A673 (cell line): Measurements from ENCODE around the gene TOGARAM1. TPM values are rescaled to one million over a fixed set of nuclear protein-coding genes. Genes with fewer than 3 reads are reported as not detected.
"Not testable (repeated sequence)": the region's sequence is repeated elsewhere in the genome, so short reads cannot be mapped to it uniquely, and the experiment has no call there.

Experiments used
- BruUV-seq: library from RNA; stranded (reverse); fragments of 400-500 nt; replicated peaks from 2 replicates; lab custom pipeline; 2021; lab: Mats Ljungman, UMichigan
- CTCF ChIA-PET: fragments of 300-600 bp; sonication (Branson Sonifier 250); formaldehyde crosslinking; loops from one replicate; lab custom pipeline; 2022; ENCODE audit warnings: antibody characterized with exemption; lab: Charles Lee
- POLR2A ChIA-PET: fragments of 300-600 bp; sonication (Branson Sonifier 250); formaldehyde crosslinking; loops from one replicate; lab custom pipeline; 2022; ENCODE audit warnings: antibody characterized with exemption; ENCODE audit not compliant: low non-redundant PET; lab: Charles Lee
- DNase-seq: peaks from one replicate; pipeline ENCODE4 v3.0.0-alpha.2; 2015; ENCODE audit warnings: low spot score
- H3K27ac ChIP-seq: fragments of 200-600 bp; sonication (generic); 2 replicates; pipeline ENCODE4 v1.5.1; 2016; ENCODE audit warnings: mixed run types, low read depth, mild to moderate bottlenecking, mixed read lengths, antibody characterized with exemption, low read length; ENCODE audit not compliant: poor library complexity, severe bottlenecking
- H3K27me3 ChIP-seq: fragments of 200-600 bp; sonication (generic); replicated peaks from 2 replicates; pipeline ENCODE4 v1.6.1; 2017; ENCODE audit warnings: mixed run types, low read depth, mild to moderate bottlenecking, mixed read lengths, antibody characterized with exemption, low read length; ENCODE audit not compliant: insufficient read depth, poor library complexity
- H3K36me3 ChIP-seq: fragments of 200-600 bp; sonication (generic); 2 replicates; pipeline ENCODE4 v1.6.1; 2016; ENCODE audit warnings: mixed run types, mild to moderate bottlenecking, mixed read lengths, antibody characterized with exemption, low read length; ENCODE audit not compliant: insufficient read depth, poor library complexity, severe bottlenecking
- H3K4me1 ChIP-seq: fragments of 200-600 bp; sonication (generic); 2 replicates; pipeline ENCODE4 v1.6.1; 2017; ENCODE audit warnings: mixed run types, mild to moderate bottlenecking, mixed read lengths, antibody characterized with exemption, low read length; ENCODE audit not compliant: insufficient read depth, poor library complexity, severe bottlenecking
- H3K4me3 ChIP-seq: fragments of 200-600 bp; sonication (generic); 2 replicates; pipeline ENCODE4 v1.5.1; 2016; ENCODE audit warnings: low read depth, mixed run types, mild to moderate bottlenecking, mixed read lengths, low read length; ENCODE audit not compliant: poor library complexity, severe bottlenecking
- H3K9me3 ChIP-seq: fragments of 200-600 bp; sonication (generic); 2 replicates; pipeline ENCODE4 v1.6.1; 2016; ENCODE audit warnings: mixed run types, low read depth, mild to moderate bottlenecking, mixed read lengths, antibody characterized with exemption, low read length; ENCODE audit not compliant: poor library complexity, severe bottlenecking
- CTCF ChIP-seq: fragments of 300-800, 200-600 bp; sonication (generic); conservative IDR thresholded peaks from 2 replicates; pipeline ENCODE4 v1.5.1; 2017; ENCODE audit warnings: low read depth, mild to moderate bottlenecking, antibody characterized with exemption, low read length, moderate library complexity, mixed read lengths
- EZH2 ChIP-seq: fragments of 200-600 bp; sonication (generic); IDR thresholded peaks from 2 replicates; pipeline ENCODE4 v1.6.1; 2017; ENCODE audit warnings: borderline replicate concordance, low read depth, mild to moderate bottlenecking, mixed read lengths, antibody characterized with exemption, low read length; ENCODE audit not compliant: poor library complexity, severe bottlenecking
- intact Hi-C: fragments of 100-400 bp; cut with micrococcal nuclease; formaldehyde crosslinking; loops from one replicate; pipeline ENCODE4 v1.10.0; 2022; ENCODE audit not compliant: unreplicated experiment
- total RNA-seq: library from RNA; stranded (reverse); gene quantifications from 2 replicates; pipeline ENCODE4 v1.2.3, GENCODE V29; 2021

TOGARAM1 gene
- total RNA-seq, 1 experiment from 2014 or later = 18.5 TPM

GRCh38 chr14:45078323-45078722 lies 116.3 kb downstream of the TOGARAM1 start:
- TF ChIP-seq EZH2 (no peak), CTCF (no peak)
- DNase-seq = no peak
- Histone ChIP-seq H3K4me3 (no peak overlapping the region), H3K4me1 (no peaks in the 10 kb centered on the region), H3K27me3 (no peaks in the 10 kb centered on the region), H3K36me3 (no peaks in the 10 kb centered on the region), H3K27ac (no peak overlapping the region), H3K9me3 (no peaks in the 10 kb centered on the region)
- CTCF ChIA-PET = no interaction called here
- intact Hi-C loops = no loop called here
- no TSS peak for BruUV-seq
- POLR2A ChIA-PET = no interaction called here

GRCh38 chr14:45080416-45080968 lies 118.5 kb downstream of the TOGARAM1 start:
- not testable (repeated sequence) for DNase-seq

GRCh38 chr14:45081096-45081495 lies 119.1 kb downstream of the TOGARAM1 start:
- H3K27ac ChIP-seq, H3K36me3 ChIP-seq, BruUV-seq, CTCF ChIA-PET, H3K27me3 ChIP-seq, H3K4me1 ChIP-seq, H3K9me3 ChIP-seq, DNase-seq, POLR2A ChIA-PET, H3K4me3 ChIP-seq: not testable (repeated sequence)
- intact Hi-C loops = loop anchor here (5.0 kb wide), 1 partner anchor 119 kb away; the partner anchor contains the start of genes KLHL28 and TOGARAM1

More at GRCh38 chr14:45080416-45080968, 118.5 kb downstream of the TOGARAM1 start:
- H3K36me3 ChIP-seq, POLR2A ChIA-PET, H3K27me3 ChIP-seq, H3K27ac ChIP-seq, CTCF ChIA-PET, BruUV-seq, H3K4me3 ChIP-seq, H3K9me3 ChIP-seq, H3K4me1 ChIP-seq: not testable (repeated sequence)
- intact Hi-C loops = loop anchor here (5.0 kb wide), 1 partner anchor 118 kb away; the partner anchor contains the start of genes KLHL28 and TOGARAM1

GRCh38 chr14:45082420-45082819 lies 120.4 kb downstream of the TOGARAM1 start:
- Histone ChIP-seq H3K27ac (no peak overlapping the region), H3K27me3 (no peaks in the 10 kb centered on the region), H3K4me3 (no peak overlapping the region), H3K4me1 (peaks cover 14% of the 10 kb centered on the region), H3K36me3 (no peaks in the 10 kb centered on the region), H3K9me3 (no peaks in the 10 kb centered on the region)
- ChIA-PET CTCF (no interaction called here), POLR2A (no interaction called here)
- DNase-seq = no peak
- no TSS peak for BruUV-seq
- intact Hi-C loops = loop anchor here (5.0 kb wide), 1 partner anchor 120 kb away; the partner anchor contains the start of genes KLHL28 and TOGARAM1
- TF ChIP-seq CTCF (no peak), EZH2 (no peak)
